Astrocyte (in vitro differentiated cells and primary cell): ENCODE data around the gene OPCML.

Experiments used
- CTCF ChIP-seq: IDR thresholded peaks from 2 replicates; pipeline ENCODE4 v1.5.1; 2011; ENCODE audit warnings: low read depth, mild to moderate bottlenecking, inconsistent platforms, low read length, moderate library complexity; ENCODE audit not compliant: insufficient read depth
- EZH2 ChIP-seq: IDR thresholded peaks from 2 replicates; pipeline ENCODE4 v1.6.1; 2012; ENCODE audit warnings: mild to moderate bottlenecking, low read length, inconsistent platforms; ENCODE audit not compliant: insufficient read depth

GRCh38 chr11:132712466-132712865 is 819.8 kb downstream of the OPCML start:
- no peak for TF ChIP-seq CTCF
- TF ChIP-seq EZH2 = no peak
